NCI-H69 (cell line): ENCODE results near the gene KRTAP4-3.
A peak's percentile ranks its signal among the peaks of the same experiment; 100 is the strongest.
"Not testable (repeated sequence)": the region's sequence is repeated elsewhere in the genome, so short reads cannot be mapped to it uniquely, and the experiment has no call there.

Experiments
- DNase-seq: peaks from one replicate; lab custom pipeline; 2025; lab: John Stamatoyannopoulos, UW

The KRTAP4-3 gene

GRCh38 chr17:41168121-41168520 is at the start of gene KRTAP4-3:
KRTAP4-3 (minus strand) TSS chr17:41168221; CDS start chr17:41168172, 49 bp downstream.
- DNase-seq: no peak

- no peak for DNase-seq
Measured at GRCh38 chr17:41215681-41216080, 47.7 kb upstream of the KRTAP4-3 start.

GRCh38 chr17:41212524-41213169 is 44.6 kb upstream of the KRTAP4-3 start:
- DNase-seq: peak; percentile 62

GRCh38 chr17:41211845-41212466 is 43.9 kb upstream of the KRTAP4-3 start:
- DNase-seq: peak; percentile 42

GRCh38 chr17:41199421-41200078 is 31.5 kb upstream of the KRTAP4-3 start:
- no peak for DNase-seq

- no peak for DNase-seq
Measured at GRCh38 chr17:41196068-41196467, 28.0 kb upstream of the KRTAP4-3 start.

GRCh38 chr17:41190328-41190727 is 22.3 kb upstream of the KRTAP4-3 start:
- peak; percentile 17 for DNase-seq

GRCh38 chr17:41189837-41190318 is 21.9 kb upstream of the KRTAP4-3 start, which contains the start of gene KRTAP9-1:
KRTAP9-1 (plus strand) TSS chr17:41189887; CDS start chr17:41189887, 0 bp downstream.
- not testable (repeated sequence) for DNase-seq

GRCh38 chr17:41186872-41187271 is 18.9 kb upstream of the KRTAP4-3 start:
- peak; percentile 3 for DNase-seq

GRCh38 chr17:41185001-41185400 is 17.0 kb upstream of the KRTAP4-3 start:
- DNase-seq: no peak

- DNase-seq: no peak
Measured at GRCh38 chr17:41184480-41184961, 16.5 kb upstream of the KRTAP4-3 start, which contains the start of gene KRTAP4-1. KRTAP4-1 (minus strand) TSS chr17:41184911; CDS start chr17:41184854, 57 bp downstream.

- no peak for DNase-seq
Measured at GRCh38 chr17:41178843-41179616, 11.0 kb upstream of the KRTAP4-3 start.

GRCh38 chr17:41178341-41178740 is 10.3 kb upstream of the KRTAP4-3 start:
- DNase-seq: no peak

GRCh38 chr17:41177727-41178271 is 9.8 kb upstream of the KRTAP4-3 start, which contains the start of gene KRTAP4-2:
KRTAP4-2 (minus strand) TSS chr17:41178221; CDS start chr17:41178164, 57 bp downstream.
- DNase-seq: no peak

- no peak for DNase-seq
Measured at GRCh38 chr17:41176744-41177387, 8.8 kb upstream of the KRTAP4-3 start.

- DNase-seq: no peak
Measured at GRCh38 chr17:41171886-41172285, 3.9 kb upstream of the KRTAP4-3 start.

GRCh38 chr17:41167561-41167960 is 460 bp downstream of the KRTAP4-3 start:
- no peak for DNase-seq

- DNase-seq: no peak
Measured at GRCh38 chr17:41163828-41164227, 4.2 kb downstream of the KRTAP4-3 start.

- no peak for DNase-seq
Measured at GRCh38 chr17:41160648-41161047, 7.4 kb downstream of the KRTAP4-3 start, which contains the start of gene KRTAP4-4. KRTAP4-4 (minus strand) TSS chr17:41160748; CDS start chr17:41160691, 57 bp downstream.

- DNase-seq: not testable (repeated sequence)
Measured at GRCh38 chr17:41160190-41160589, 7.8 kb downstream of the KRTAP4-3 start.

- no peak for DNase-seq
Measured at GRCh38 chr17:41153856-41154255, 14.2 kb downstream of the KRTAP4-3 start.
